ENCODE data around the gene ANO8. TPM values are rescaled to one million over a fixed set of nuclear protein-coding genes. Genes with fewer than 3 reads are reported as not detected.
"Not testable (repeated sequence)": the region's sequence is repeated elsewhere in the genome, so short reads cannot be mapped to it uniquely, and the experiment has no call there.

The ANO8 gene
- total RNA-seq, 1 donor from 2014 or later = 34.8 TPM

- DNase-seq (ENCODE audit: low spot score in 2 of 2) = no peak
- no peak for TF ChIP-seq CTCF (IDR thresholded peaks at IDR 0.05)
- H3K36me3 ChIP-seq = peaks cover 5% of the 10 kb centered on the region in 2 donors
- no peaks in the 10 kb centered on the region for H3K9me3 ChIP-seq
- no peak overlapping the region for H3K4me3 ChIP-seq
- no peak overlapping the region for H3K27ac ChIP-seq
- no peaks in the 10 kb centered on the region for H3K27me3 ChIP-seq
- intact Hi-C loops (cut with DNase I) = loop anchor here (5.0 kb wide), 1 partner anchor 54 kb away; the partner anchor contains the start of gene NR2F6
- peaks cover 2 to 22% of the 10 kb centered on the region in 2 donors for H3K4me1 ChIP-seq
Observed at GRCh38 chr19:17300992-17301619, 33.5 kb downstream of the ANO8 start.

- no peak overlapping the region for H3K27ac ChIP-seq
- H3K4me3 ChIP-seq = no peak overlapping the region
- intact Hi-C loops (cut with DNase I) = no loop called here
- peaks cover 3 to 10% of the 10 kb centered on the region in 2 donors for H3K4me1 ChIP-seq
- DNase-seq (ENCODE audit: low spot score in 2 of 2) = no peak
- H3K27me3 ChIP-seq = no peaks in the 10 kb centered on the region
- peaks cover 5% of the 10 kb centered on the region in 2 donors for H3K36me3 ChIP-seq
- no peaks in the 10 kb centered on the region for H3K9me3 ChIP-seq
- no peak for TF ChIP-seq CTCF (IDR thresholded peaks at IDR 0.05)
Observed at GRCh38 chr19:17296976-17297375, 37.7 kb downstream of the ANO8 start.

GRCh38 chr19:17296273-17296672, 38.4 kb downstream of the ANO8 start:
- TF ChIP-seq CTCF (IDR thresholded peaks at IDR 0.05) = no peak
- H3K4me3 ChIP-seq = no peak overlapping the region
- H3K36me3 ChIP-seq = peaks cover 5% of the 10 kb centered on the region in 2 donors
- H3K27me3 ChIP-seq = no peaks in the 10 kb centered on the region
- H3K27ac ChIP-seq = no peak overlapping the region
- peaks cover 3 to 10% of the 10 kb centered on the region in 2 donors for H3K4me1 ChIP-seq
- no peaks in the 10 kb centered on the region for H3K9me3 ChIP-seq
- DNase-seq (ENCODE audit: low spot score in 2 of 2) = no peak
- intact Hi-C loops (cut with DNase I) = no loop called here

GRCh38 chr19:17295551-17295950, 39.1 kb downstream of the ANO8 start:
- DNase-seq (ENCODE audit: low spot score in 2 of 2); H3K36me3 ChIP-seq; H3K4me3 ChIP-seq; H3K27ac ChIP-seq; H3K27me3 ChIP-seq; intact Hi-C loops (cut with DNase I); H3K4me1 ChIP-seq; H3K9me3 ChIP-seq: not testable (repeated sequence)

- TF ChIP-seq CTCF (IDR thresholded peaks at IDR 0.05) = no peak
- no peak for DNase-seq (ENCODE audit: low spot score in 2 of 2)
- Histone ChIP-seq H3K4me3 (no peak overlapping the region), H3K27ac (no peak overlapping the region), H3K36me3 (peaks cover 5% of the 10 kb centered on the region in 2 donors), H3K9me3 (no peaks in the 10 kb centered on the region), H3K27me3 (no peaks in the 10 kb centered on the region), H3K4me1 (peaks cover 3 to 10% of the 10 kb centered on the region in 2 donors)
- intact Hi-C loops (cut with DNase I) = loop anchor here (5.0 kb wide), 1 partner anchor 173 kb away; no protein-coding TSS in a partner anchor
Observed at GRCh38 chr19:17294051-17294891, 40.4 kb downstream of the ANO8 start.

GRCh38 chr19:17293605-17294004, 41.0 kb downstream of the ANO8 start:
- H3K4me1 ChIP-seq = peaks cover 3 to 10% of the 10 kb centered on the region in 2 donors
- H3K36me3 ChIP-seq = peaks cover 0 to 5% of the 10 kb centered on the region in 2 donors
- no peak for DNase-seq (ENCODE audit: low spot score in 2 of 2)
- no peak for TF ChIP-seq CTCF (IDR thresholded peaks at IDR 0.05)
- intact Hi-C loops (cut with DNase I) = loop anchor here (2.0 to 5.0 kb wide), 2 partner anchors 97 to 174 kb away; no protein-coding TSS in a partner anchor
- H3K27me3 ChIP-seq = no peaks in the 10 kb centered on the region
- no peak overlapping the region for H3K4me3 ChIP-seq
- H3K27ac ChIP-seq = no peak overlapping the region
- H3K9me3 ChIP-seq = no peaks in the 10 kb centered on the region

Measured in ascending aorta (tissue), 2 donors.